HUES64 (cell line): Measurements from ENCODE around the gene ALPI.
"Not testable (repeated sequence)": the region's sequence is repeated elsewhere in the genome, so short reads cannot be mapped to it uniquely, and the experiment has no call there.

Source experiments
- H3K27ac ChIP-seq: 2 replicates; pipeline ENCODE4 v1.7.0; 2013; ENCODE audit warnings: low read depth, low read length, inconsistent platforms
- H3K27me3 ChIP-seq: 2 replicates; pipeline ENCODE4 v1.6.1; 2013; ENCODE audit warnings: mild to moderate bottlenecking, low read length; ENCODE audit not compliant: insufficient read depth
- H3K36me3 ChIP-seq: 2 replicates; pipeline ENCODE4 v1.6.1; 2013; ENCODE audit warnings: mild to moderate bottlenecking, low read length; ENCODE audit not compliant: insufficient read depth
- H3K4me1 ChIP-seq: 2 replicates; pipeline ENCODE4 v1.6.1; 2013; ENCODE audit warnings: mild to moderate bottlenecking, low read length, moderate library complexity; ENCODE audit not compliant: insufficient read depth
- H3K4me3 ChIP-seq: 2 replicates; pipeline ENCODE4 v1.5.1; 2013; ENCODE audit warnings: mild to moderate bottlenecking, low read length, moderate library complexity
- H3K9ac ChIP-seq: 2 replicates; pipeline ENCODE4 v1.6.1; 2013; ENCODE audit warnings: mild to moderate bottlenecking, low read depth, low read length
- H3K9me3 ChIP-seq: 2 replicates; pipeline ENCODE4 v1.6.1; 2013; ENCODE audit warnings: low read depth, low read length; ENCODE audit not compliant: insufficient read depth
- WGBS: fragments of 150-250, 120-280 bp; methylation state at CpG from one replicate; pipeline ENCODE4 v1.1.7; 2013; ENCODE audit warnings: missing lambda C conversion rate; 5-methylcytosine and 5-hydroxymethylcytosine counted together

Gene ALPI

GRCh38 chr2:232443669-232444408 is 12.1 kb upstream of the ALPI start:
- not testable (repeated sequence) for H3K9ac ChIP-seq, H3K4me1 ChIP-seq, H3K27ac ChIP-seq, H3K4me3 ChIP-seq, H3K36me3 ChIP-seq, H3K27me3 ChIP-seq, H3K9me3 ChIP-seq
- 89% methylated on average over 15 of the region's 21 CpGs for WGBS

- Histone ChIP-seq H3K36me3 (no peaks in the 10 kb centered on the region), H3K4me1 (no peaks in the 10 kb centered on the region; the same call in 1 of the 2 replicates), H3K9me3 (no peaks in the 10 kb centered on the region), H3K27me3 (peaks cover 8% of the 10 kb centered on the region; the same call in 1 of the 2 replicates), H3K9ac (no peak overlapping the region), H3K27ac (no peak overlapping the region), H3K4me3 (no peak overlapping the region)
- WGBS = 81% methylated on average over 21 of the region's 21 CpGs
Measured at GRCh38 chr2:232444409-232445148, 11.4 kb upstream of the ALPI start.

GRCh38 chr2:232445149-232445885 is 10.6 kb upstream of the ALPI start:
- 85% methylated on average over 24 of the region's 29 CpGs for WGBS
- H3K9me3 ChIP-seq, H3K36me3 ChIP-seq: not testable (repeated sequence)

GRCh38 chr2:232446266-232446777 is 9.6 kb upstream of the ALPI start:
- H3K36me3 ChIP-seq, H3K9ac ChIP-seq, H3K9me3 ChIP-seq, H3K4me3 ChIP-seq, H3K27ac ChIP-seq, H3K27me3 ChIP-seq, H3K4me1 ChIP-seq: not testable (repeated sequence)
- 28% methylated on average over 7 of the region's 9 CpGs for WGBS

More at GRCh38 chr2:232445149-232445885, 10.6 kb upstream of the ALPI start:
- not testable (repeated sequence) for H3K4me3 ChIP-seq, H3K27me3 ChIP-seq, H3K4me1 ChIP-seq, H3K9ac ChIP-seq, H3K27ac ChIP-seq

GRCh38 chr2:232447091-232447620 is 8.8 kb upstream of the ALPI start:
- Histone ChIP-seq H3K27ac (no peak overlapping the region), H3K4me3 (no peak overlapping the region), H3K4me1 (no peaks in the 10 kb centered on the region; the same call in 1 of the 2 replicates), H3K9me3 (no peaks in the 10 kb centered on the region), H3K9ac (no peak overlapping the region), H3K36me3 (no peaks in the 10 kb centered on the region), H3K27me3 (peaks cover 8% of the 10 kb centered on the region; the same call in 1 of the 2 replicates)
- 92% methylated on average over 9 of the region's 9 CpGs for WGBS

GRCh38 chr2:232447638-232448303 is 8.2 kb upstream of the ALPI start:
- H3K27me3 ChIP-seq = peaks cover 8% of the 10 kb centered on the region; the same call in 1 of the 2 replicates
- H3K9me3 ChIP-seq = no peaks in the 10 kb centered on the region
- 87% methylated on average over 18 of the region's 18 CpGs for WGBS
- no peaks in the 10 kb centered on the region for H3K36me3 ChIP-seq
- H3K9ac ChIP-seq = no peak overlapping the region
- no peaks in the 10 kb centered on the region; the same call in 1 of the 2 replicates for H3K4me1 ChIP-seq
- no peak overlapping the region for H3K27ac ChIP-seq
- no peak overlapping the region for H3K4me3 ChIP-seq

GRCh38 chr2:232448304-232448690 is 7.7 kb upstream of the ALPI start:
- H3K27me3 ChIP-seq = peaks cover 8% of the 10 kb centered on the region; the same call in 1 of the 2 replicates
- H3K4me1 ChIP-seq = no peaks in the 10 kb centered on the region; the same call in 1 of the 2 replicates
- WGBS = 61% methylated on average over 10 of the region's 10 CpGs
- H3K27ac ChIP-seq = no peak overlapping the region
- H3K36me3 ChIP-seq = no peaks in the 10 kb centered on the region
- no peaks in the 10 kb centered on the region for H3K9me3 ChIP-seq
- H3K9ac ChIP-seq = no peak overlapping the region
- no peak overlapping the region for H3K4me3 ChIP-seq

- Histone ChIP-seq H3K9ac (no peak overlapping the region), H3K36me3 (no peaks in the 10 kb centered on the region), H3K4me3 (no peak overlapping the region), H3K4me1 (no peaks in the 10 kb centered on the region; the same call in 1 of the 2 replicates), H3K27me3 (peaks cover 8% of the 10 kb centered on the region; the same call in 1 of the 2 replicates), H3K9me3 (no peaks in the 10 kb centered on the region), H3K27ac (no peak overlapping the region)
- WGBS = 77% methylated on average over 12 of the region's 12 CpGs
Measured at GRCh38 chr2:232449964-232450363, 6.0 kb upstream of the ALPI start.

- H3K9me3 ChIP-seq, H3K27ac ChIP-seq, H3K4me1 ChIP-seq, H3K36me3 ChIP-seq, H3K9ac ChIP-seq, H3K4me3 ChIP-seq, H3K27me3 ChIP-seq: not testable (repeated sequence)
- WGBS = 92% methylated on average over 3 of the region's 3 CpGs
Measured at GRCh38 chr2:232451645-232452044, 4.3 kb upstream of the ALPI start.

- 92% methylated on average over 9 of the region's 9 CpGs for WGBS
- H3K9me3 ChIP-seq = no peaks in the 10 kb centered on the region
- no peak overlapping the region for H3K4me3 ChIP-seq
- no peak overlapping the region for H3K27ac ChIP-seq
- H3K4me1 ChIP-seq = no peaks in the 10 kb centered on the region
- no peaks in the 10 kb centered on the region for H3K36me3 ChIP-seq
- H3K27me3 ChIP-seq = no peaks in the 10 kb centered on the region
- no peak overlapping the region for H3K9ac ChIP-seq
Measured at GRCh38 chr2:232454630-232455029, 1.3 kb upstream of the ALPI start.
